ENCODE measurements around the gene PTPRN2.

PTPRN2 gene

GRCh38 chr7:158145370-158145769 is 442.3 kb downstream of the PTPRN2 start:
- no peak for DNase-seq

GRCh38 chr7:158143196-158144120 is 444.2 kb downstream of the PTPRN2 start:
- no peak for DNase-seq

- DNase-seq, result no peak
Observed at GRCh38 chr7:158142657-158143056, 445.0 kb downstream of the PTPRN2 start.

DNA sequence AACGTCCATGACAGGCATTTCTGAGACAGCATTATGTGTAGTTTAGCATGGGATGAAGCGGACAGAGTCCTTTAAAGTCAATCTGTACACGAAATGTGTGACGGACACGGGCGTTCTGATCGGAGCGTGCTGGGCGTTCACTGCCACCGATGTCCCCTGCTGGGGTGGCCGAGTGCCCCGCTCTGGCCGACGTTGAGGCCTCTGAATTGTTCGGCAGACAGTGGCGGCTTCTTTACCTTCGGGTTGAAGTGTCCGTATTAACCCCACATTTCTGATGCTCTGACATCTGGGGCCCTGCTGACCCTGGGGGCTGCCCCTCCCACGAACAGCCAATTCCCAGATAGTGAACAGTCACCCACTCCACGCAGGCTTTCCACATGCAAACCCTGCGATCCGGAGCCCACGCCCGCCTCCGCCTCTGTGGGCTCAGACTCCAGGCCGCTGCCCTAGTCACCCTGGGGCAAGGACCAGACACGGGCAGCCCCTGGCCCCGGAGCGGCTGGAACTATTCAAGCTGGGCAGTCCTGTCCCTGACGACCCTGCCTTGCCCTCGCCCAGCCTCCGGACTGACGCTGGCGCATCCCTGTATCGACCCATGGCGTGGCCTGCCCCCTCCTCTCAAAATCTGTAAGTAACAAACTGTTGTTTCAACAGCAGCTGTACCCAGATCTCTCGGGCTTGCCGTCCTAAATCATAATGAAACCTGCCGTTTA is 445.7 kb downstream of the PTPRN2 start:
- no peak for DNase-seq

DNA sequence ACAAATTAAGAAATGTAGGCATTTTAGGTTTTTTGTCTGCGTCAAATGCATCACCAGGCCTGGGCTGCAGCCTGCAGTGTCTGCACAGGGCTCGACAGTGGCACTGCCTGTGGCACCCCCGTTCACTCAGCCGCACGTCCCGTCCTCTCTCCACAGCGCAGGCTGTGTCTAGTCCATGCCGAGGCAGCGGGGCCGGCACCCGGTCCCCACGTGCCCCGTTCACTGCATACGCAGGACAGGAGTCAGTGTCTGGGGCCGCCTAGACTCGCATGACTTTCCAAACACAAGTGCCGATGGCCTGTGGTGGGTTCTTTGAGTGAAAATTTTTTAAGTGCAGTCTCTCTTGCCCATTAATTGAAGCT is 446.4 kb downstream of the PTPRN2 start:
- DNase-seq, result no peak

- no peak for DNase-seq
Observed at GRCh38 chr7:158140538-158141220, 446.9 kb downstream of the PTPRN2 start.

- DNase-seq, result no peak
Observed at GRCh38 chr7:158139499-158139898, 448.1 kb downstream of the PTPRN2 start.

- no peak for DNase-seq
Observed at GRCh38 chr7:158138329-158138597, 449.4 kb downstream of the PTPRN2 start.

GRCh38 chr7:158137516-158138328 is 449.9 kb downstream of the PTPRN2 start:
- DNase-seq, result no peak

DNA sequence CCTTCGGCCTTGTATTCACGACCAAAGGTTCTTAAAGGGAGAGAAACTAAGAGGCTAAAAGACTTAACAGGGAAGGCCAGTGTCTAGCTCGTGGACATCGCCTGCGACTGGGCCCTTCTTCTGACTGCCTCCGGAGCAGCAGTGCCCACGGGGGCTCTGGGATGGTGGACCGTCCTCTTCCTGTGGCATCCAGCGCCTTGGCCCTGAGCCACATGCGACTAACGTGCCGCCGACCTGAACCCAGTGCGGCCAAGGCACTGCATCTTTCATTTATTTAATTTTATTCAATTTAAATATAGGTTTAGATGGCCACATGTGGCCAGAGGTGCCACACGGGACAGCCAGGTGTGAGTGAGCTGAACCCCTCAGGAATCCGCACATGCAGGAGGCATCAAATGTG is 451.7 kb downstream of the PTPRN2 start:
- no peak for DNase-seq

GRCh38 chr7:158134824-158135223 is 452.8 kb downstream of the PTPRN2 start:
- no peak for DNase-seq

- DNase-seq, result no peak
Observed at GRCh38 chr7:158133515-158134271, 453.9 kb downstream of the PTPRN2 start.

DNA sequence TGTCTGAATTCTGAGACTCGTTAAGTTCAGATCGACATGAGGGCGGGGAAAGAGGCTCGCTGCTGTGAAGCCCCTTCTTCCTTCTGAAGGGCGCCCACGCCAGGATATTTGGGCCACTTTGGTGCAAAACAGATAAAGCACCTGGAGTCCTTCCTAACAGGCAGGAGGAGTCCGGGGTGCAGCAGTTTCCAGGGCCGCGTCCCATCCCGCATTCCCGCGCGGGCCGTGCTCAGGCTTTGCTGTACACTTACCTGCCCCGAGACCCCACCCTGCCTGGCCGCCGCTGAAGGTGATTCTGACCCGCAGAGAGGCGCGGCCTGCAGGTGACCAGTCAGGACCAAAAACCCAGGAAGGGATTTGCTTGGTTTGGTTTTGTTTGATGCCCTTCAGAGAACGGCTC is 454.6 kb downstream of the PTPRN2 start:
- DNase-seq, result no peak

- DNase-seq, result no peak
Observed at GRCh38 chr7:158130023-158130409, 457.6 kb downstream of the PTPRN2 start.

DNA sequence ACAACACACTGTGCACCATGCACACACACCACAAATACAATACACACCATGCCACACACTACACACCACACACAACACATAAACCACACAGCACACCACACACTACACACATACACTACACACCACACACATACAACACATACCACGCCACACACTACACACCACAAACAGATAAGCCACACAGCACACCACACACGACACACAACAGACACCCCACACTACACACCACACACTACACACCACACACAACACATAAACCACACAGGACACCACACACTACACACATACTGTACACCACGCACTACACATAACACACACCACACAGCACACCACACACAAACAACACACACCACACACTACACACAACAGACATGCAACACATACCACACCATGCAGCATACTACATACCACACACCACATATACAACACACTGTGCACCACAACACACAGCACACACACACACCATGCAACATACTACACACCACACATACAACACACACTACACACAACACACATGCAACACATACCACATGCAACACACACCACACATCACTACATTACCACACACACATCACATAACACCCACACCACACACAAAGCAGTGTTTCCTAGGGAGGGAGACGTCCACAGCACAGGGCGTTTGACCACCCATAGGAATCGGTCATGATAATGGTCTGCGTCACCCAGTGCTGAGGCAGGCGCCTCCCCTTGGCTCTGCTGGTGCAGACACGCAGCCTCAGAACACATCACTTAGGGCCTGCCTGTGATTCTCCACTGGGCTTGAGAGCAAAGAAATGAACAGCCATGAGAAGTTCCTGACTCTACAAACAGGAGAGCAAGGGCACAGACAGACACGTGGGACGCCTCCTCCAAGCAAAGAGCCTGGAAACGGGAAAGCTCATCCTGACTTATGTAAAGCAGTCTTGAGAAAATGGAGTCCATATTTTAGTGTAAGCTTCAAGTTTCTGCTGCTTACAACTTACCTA is 458.3 kb downstream of the PTPRN2 start:
- no peak for DNase-seq

DNA sequence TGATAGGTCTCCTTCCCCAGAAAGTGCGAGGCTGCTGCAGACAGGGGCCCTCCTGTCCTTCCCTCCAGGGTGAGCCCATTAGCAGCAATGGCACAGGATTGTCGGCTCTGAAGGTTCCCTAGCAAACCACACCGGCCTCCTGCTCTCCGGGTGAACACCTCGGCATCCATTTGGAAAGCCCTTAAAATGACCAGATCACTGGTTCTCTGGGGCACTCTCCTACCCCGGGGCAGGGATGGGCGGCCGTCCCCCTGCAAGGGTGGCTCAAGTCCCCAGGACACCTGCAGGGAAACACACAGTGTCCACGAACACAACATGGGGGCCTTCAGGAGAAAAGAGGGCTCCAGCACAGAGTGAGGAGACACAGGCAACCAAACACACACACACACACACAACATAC is 459.1 kb downstream of the PTPRN2 start:
- DNase-seq, result no peak

- DNase-seq, result no peak
Observed at GRCh38 chr7:158127241-158127640, 460.4 kb downstream of the PTPRN2 start.

- no peak for DNase-seq
Observed at GRCh38 chr7:158126661-158127060, 461.0 kb downstream of the PTPRN2 start.

DNA sequence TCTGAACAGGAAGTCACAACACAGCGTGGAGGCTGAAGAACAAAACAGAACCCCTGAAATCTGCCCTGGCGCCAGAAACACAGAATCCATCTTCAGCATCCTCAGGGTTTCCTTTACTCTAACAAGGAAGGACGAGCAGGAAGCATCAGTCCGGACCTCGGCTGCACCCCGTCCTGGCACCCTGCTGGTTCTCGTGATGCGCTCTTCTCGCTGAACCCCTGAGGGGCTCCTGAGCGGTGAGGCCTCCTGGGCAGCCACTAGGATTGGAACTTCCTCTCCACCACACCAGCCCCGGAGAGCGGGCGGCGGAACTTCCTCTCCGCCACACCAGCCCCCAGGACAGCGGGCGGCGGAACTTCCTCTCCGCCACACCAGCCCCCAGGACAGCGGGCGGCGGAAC is 461.9 kb downstream of the PTPRN2 start:
- DNase-seq, result no peak

DNA sequence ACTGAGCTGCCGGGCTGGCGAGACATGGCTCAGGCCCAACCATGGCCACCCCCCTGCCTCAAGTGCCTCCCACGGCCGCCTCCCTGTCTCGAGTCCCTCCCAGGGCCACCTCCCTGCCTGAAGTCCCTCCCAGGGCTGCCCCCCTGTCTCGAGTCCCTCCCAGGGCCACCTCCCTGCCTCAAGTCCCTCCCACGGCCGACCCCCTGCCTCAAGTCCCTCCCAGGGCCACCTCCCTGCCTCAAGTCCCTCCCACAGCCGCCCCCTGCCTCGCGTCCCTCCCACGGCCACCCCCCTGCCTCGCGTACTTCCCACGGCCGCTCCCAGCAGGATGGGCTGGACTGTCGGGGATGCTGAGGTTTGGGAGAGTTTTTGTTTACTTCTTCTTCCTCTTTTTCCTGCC is 462.5 kb downstream of the PTPRN2 start:
- no peak for DNase-seq

- no peak for DNase-seq
Observed at GRCh38 chr7:158124671-158125079, 462.9 kb downstream of the PTPRN2 start.
